ENCODE measurements around the gene CACNB2.

CACNB2 gene

DNA sequence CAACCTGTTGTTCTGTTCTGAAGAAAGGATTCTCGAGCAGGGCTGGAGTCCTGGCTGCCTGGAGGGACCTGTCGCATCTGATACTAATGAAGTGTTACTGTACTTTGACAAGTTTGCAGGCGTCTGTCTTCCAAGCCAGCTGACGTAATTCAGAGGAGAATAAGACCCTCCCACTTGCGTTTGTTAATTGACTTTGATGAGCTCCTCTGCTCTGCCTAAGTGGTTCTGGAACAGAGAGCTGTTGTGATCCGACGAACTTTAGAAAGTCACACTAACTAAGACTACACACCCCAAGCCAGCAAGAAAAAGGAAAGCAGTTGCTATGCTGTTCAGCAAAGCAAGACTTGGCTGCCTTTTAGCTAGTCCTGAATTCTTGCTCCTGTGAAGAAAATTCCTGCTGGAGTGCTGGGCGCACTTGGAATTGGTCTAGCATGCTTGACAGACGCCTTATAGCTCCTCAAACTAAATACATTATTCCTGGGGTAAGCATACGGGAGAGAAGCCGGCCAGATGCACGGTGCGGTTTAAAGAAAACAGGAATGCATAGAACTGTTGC is 200.3 kb downstream of the CACNB2 start:
- no peak for DNase-seq (ENCODE audit: low read depth in 2 of 2)

DNA sequence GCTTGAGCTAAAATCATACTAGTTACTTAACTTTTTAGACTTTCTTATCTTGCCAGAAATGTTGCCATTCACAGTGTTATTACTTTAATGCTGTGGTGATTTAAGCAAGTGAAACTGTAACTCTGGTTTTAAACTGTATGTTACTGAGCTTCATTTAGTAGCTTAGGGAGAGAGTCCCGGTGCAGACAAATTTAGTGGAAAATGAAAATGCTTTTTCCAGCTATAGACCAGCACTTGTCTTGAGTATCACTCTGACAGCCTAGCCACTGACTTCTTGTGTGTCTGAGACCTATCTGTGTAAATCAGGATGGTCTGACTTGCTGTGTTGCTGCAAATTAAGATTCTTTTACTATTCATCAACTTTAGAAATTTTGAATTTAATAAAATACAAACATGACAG is 200.8 kb downstream of the CACNB2 start:
- no peak for DNase-seq (ENCODE audit: low read depth in 2 of 2)

DNA sequence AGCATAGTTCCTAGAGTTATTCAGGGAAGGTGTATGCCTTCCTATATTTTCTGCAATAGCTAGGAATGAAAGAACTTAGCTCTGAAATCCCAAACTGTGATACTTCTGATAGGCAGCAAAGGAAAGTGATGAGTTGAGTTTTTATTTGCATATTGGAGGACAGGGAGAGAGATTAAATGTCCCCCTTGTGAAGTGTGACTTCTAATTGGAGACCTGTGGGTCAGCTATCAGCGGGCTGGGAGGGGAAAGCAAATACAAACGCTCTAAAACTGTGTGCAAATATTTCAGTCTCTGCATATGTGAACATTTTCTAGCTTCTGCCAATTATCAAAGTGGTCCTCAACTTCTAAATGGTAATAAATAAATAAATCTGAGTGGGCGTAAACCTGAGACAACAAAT is 203.3 kb downstream of the CACNB2 start:
- no peak for DNase-seq (ENCODE audit: low read depth in 2 of 2)

DNA sequence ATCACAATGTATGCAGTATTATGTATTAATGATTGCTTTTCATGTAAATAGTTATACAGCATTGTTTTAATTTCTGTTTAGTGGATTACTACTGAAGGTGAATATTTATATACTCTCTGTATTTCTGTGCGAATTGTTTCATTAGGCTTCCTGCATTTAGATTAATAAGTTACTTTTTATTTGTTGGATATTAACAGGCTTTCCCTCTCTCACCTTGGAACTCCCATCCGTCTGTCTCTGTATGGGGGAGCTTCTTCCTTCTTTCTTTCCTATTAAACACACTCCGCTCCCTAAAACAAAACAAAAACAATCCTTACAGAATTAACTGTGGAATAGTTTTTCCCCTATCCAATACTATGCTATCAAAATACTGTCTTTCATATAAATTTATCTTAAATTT is 205.1 kb downstream of the CACNB2 start:
- DNase-seq (ENCODE audit: low read depth in 2 of 2), result no peak

DNA sequence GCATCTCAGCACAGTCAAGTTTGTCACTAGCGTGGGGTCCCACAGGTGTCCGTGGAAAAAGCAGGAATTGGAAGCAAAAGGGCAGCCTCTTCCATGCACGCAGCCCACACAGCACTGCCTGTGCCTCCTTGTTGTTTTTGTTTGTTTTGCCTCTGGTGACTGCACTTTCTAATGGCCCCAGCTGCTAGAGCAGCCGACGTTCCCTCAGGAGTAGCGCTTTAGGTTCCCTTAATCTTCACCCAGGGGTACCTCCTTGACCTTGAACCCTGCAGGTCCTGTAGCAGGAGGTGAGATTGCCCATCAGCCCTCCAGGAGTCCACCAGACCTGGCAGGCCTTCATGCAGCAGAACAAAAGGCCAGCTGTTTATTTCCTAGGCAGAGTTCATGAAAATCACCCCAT is 210.1 kb downstream of the CACNB2 start:
- no peak for DNase-seq (ENCODE audit: low read depth in 2 of 2)

DNA sequence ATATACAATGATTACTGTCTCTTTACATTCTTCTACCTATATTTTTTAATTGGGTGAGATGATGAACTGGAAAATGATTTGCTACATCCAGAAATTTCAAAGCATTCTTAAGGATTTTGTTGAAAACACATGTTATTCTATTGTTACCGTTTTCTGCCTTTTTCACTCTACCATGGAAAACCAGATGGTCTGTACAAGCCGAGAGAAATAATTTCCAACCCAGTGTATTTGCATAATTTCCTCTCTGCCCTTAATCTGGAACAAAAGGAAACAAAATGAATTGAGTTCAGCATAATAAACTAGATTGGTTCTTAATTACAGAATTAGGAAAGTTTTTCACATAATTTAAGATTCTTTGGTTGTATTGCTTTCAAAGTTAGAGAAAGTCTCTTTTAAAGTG is 211.2 kb downstream of the CACNB2 start:
- DNase-seq (ENCODE audit: low read depth in 2 of 2), result no peak

DNA sequence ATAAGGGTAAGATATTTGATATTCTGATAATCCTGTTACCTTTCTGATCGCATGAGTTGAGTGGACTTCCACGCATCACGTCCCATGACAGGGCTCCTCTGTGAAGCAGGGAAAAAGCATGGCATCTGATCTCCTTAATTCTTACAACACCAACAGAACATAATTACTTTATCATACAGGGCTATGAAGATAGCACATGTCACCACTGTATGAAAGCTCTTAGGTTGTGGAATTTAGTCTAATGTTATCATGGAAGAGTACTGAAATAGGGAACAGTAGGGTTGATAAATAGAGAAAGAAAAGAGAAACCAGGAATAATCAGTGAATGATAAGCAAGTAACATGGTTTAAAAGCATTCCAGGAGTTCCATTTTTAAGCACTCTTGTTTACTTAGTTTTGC is 212.0 kb downstream of the CACNB2 start:
- no peak for DNase-seq (ENCODE audit: low read depth in 2 of 2)

DNA sequence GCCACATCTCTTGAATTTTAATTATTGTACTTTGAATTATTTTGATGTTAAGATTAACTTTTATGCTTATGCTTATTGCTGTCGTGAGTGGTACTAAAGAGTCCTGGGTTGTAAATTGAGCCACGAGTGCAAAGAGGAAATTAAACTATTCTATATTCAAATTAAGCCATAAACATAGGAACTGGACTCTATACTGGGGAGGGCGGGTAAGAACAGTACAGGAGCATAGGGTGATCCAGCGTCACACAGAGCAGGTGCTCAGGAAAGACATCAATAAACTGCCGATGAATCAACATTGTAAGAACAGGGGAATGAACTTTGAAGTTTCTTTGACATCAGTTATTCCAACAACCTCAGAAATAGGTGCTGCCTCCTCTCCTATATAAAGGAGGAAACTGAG is 219.6 kb downstream of the CACNB2 start:
- DNase-seq (ENCODE audit: low read depth in 2 of 2), result no peak

DNA sequence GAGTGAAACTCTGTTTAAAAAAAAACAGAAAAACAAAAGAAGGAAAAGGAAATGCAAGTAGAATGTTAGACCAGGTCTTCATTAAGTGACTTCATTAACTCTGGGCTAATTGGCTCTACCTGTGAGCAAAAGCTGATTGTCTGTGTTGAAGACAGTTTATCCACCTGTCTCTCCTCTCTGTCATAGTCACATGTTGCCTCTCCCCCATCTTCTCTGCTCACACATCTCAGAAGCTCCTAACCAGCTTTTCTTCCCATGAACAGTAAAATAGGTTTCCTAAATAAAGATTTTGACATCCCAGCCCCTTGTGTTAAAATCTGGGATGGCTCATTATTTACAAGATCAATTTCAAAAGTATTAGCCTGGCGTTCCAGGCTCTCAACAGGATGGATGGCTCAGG is 222.7 kb downstream of the CACNB2 start:
- DNase-seq (ENCODE audit: low read depth in 2 of 2), result no peak

DNA sequence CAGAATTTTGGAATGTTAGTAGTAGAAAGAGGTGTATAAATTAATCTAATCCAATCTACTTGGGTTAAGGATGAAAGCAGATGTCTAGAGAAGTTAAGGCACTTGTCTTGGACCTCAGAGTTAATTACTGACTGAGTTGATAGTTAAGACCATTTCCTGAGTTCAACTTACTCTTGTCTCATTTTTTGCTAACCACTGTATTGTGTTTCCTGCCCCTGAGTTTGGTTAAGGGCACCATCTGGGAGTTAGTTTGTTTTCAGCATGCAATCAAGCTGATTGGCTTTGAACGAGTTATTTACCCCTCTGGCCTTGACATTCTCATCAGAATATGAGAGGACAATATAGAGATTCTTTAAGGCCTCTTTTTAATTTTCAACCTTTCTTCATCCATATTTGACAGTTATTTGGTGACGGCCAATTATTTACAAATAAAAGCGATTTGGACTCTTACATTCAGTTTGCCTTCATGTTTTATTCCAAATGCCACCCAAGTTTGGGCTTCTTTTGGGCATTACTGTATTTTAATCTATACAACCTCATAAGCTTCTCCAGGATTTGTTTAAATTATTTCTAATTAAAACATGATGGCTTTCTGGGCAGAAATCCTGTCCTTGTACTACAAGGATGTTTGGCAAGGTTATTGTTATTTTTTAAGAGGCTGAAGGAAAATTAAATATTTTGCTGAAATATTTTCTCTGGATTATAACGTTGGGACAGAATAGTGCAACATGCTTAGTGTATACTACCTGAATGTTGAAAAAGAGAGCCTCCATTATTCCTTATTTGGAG is 225.0 kb downstream of the CACNB2 start:
- DNase-seq (ENCODE audit: low read depth in 2 of 2), result no peak

DNA sequence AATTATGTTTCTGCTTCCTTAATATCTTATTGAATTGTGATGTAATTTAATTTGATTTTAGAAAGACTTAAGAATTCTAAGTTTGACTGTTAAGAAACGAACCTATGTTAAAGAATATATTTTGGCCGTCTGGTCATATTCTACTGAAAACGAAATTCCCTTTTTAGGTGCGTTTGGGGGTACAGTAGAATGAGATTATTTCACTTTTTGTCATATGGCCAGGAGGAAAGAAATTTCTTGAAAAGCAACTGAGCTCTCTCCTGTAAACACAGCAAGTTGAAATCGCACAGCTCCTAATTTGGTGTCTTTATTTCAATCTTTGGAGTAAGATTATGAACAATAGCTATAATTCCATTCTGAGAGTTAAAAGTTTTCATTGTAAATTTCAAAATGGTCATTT is 227.6 kb downstream of the CACNB2 start:
- DNase-seq (ENCODE audit: low read depth in 2 of 2), result no peak

DNA sequence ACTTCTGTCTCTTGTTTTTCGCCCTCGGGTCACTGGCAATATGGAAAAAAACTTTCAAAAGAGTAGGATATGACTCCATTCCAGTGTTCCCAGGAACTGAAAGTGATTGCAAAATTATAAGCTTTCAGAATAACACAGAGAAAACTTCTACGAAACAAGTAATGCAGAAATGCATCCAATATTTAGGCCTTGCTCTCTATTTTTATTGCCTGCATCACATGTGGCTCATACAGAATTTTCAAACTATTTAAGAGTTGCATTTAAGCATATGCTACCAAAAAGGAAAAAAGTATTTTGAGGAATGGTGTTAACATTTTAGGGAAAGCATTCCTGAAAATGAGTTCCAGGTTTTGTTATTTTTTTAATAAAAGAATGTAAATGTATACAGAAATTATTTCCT is 228.0 kb downstream of the CACNB2 start:
- DNase-seq (ENCODE audit: low read depth in 2 of 2), result no peak

DNA sequence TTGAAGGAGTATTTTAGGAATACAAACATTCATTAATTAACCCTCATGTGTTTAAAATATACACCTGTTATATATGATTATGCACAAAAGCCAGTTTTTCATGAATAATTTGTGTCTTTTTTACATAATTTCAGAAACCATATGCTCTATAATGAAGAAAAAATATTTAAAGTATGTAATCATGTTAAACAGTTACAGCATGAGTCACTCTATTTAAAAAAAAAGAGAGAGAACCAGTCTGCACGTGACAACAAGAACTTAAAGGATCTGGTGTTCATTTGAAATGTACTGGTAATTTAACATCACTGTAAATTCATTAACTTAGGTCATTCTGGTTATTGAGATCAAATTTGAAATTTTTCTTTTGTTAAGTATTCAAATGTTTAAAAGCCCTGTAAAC is 228.5 kb downstream of the CACNB2 start:
- no peak for DNase-seq (ENCODE audit: low read depth in 2 of 2)

DNA sequence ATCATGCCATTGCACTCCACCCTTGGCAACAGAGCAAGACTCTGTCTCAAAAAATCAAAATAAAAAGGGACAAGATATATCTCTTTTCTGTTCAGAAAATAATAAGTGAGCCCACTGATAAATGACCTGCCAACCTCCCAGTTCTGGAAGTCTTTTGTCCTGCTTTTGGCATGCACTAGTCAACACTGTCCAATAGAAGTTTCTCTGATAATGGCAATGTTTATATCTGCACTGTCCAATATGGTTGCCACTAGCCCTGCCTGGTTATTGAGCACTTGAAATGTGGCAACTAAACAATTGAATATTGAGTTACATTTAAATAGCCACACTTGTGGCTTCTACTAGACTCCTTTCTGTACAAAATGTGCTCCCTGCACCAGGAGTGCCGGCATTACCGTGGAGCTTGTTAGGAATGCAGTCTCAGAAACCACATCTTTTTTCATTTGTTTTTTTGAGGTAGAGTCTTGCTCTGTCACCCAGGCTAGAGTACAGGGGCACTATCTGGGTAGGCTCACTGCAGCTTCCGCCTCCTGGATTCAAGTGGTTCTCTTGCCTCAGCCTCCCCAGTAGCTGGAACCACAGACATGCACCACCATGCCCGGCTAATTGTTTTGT is 229.7 kb downstream of the CACNB2 start:
- no peak for DNase-seq (ENCODE audit: low read depth in 2 of 2)

DNA sequence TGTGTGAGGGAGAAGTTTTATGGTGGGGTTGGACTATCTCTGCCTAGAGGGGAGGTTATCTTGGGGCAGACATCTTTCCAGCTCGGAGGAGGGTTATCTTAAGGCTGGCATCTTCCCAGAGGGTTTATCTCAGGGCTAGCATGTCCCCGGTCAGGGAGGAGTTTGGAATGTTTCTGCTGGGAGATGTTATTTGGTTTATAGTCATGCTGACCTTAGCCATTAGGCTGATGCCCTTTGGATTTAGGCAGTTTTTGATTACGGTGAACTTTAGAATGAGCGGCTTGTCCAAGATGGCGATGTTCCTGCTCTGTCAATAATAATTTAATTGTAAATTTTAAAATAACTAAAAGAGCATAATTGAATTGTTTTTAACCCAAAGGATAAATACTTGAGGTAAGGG is 236.4 kb downstream of the CACNB2 start:
- no peak for DNase-seq (ENCODE audit: low read depth in 2 of 2)

DNA sequence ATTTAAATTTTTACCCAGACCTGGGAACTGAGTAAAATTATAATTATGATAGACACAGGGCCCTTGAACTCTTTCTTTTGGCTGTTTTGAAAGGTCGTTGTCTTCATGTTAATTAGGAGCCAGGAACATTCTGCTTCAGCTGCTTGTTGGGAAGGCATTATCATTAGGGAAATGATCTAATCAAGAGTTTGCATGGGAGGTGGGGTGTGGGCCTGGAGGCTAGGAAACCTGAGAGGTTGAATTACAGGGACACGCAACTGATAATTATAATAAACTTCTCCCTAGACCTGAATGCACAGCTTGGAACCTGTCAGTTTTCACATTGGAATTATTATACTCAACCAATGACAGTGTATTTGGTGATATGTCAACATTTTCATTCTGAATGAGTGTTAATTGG is 237.7 kb downstream of the CACNB2 start:
- DNase-seq (ENCODE audit: low read depth in 2 of 2), result no peak

DNA sequence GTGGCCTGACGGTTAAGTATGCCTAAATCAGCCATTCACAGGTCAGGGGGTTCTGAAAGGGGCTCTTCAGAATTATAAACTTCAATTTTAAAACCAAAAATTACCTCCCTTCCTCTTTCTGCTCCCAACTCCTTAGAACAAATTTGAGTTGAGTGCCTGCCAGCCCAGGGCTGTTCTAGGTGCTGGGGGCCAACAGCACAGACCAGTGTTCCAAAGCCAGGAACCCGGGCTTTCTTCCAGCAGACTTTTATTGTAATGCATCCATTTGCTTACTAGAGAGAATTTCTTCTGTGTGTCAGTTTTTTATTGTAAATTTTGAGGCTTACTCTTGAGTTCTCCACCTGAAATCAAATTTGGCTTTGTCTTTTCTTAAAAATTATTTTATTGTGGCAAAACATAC is 238.5 kb downstream of the CACNB2 start:
- no peak for DNase-seq (ENCODE audit: low read depth in 2 of 2)

DNA sequence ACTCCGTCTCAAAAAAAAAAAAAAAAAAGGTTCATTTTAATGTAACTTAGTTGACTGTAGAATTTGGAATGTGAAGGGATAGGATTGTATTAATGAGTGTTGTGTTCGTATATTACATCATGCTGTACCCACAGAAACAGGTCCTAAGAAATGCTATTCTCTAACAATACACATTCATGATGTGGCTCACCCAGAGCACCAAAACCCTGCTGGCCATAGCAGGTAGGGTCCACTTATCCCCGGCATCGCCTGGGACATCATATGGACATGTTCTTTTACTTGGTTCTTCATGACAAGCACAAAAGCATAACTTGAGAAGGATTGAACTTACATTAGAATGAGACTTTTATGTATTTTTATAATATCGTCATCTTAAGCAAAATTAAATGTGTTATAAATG is 241.5 kb downstream of the CACNB2 start:
- DNase-seq (ENCODE audit: low read depth in 2 of 2), result no peak

DNA sequence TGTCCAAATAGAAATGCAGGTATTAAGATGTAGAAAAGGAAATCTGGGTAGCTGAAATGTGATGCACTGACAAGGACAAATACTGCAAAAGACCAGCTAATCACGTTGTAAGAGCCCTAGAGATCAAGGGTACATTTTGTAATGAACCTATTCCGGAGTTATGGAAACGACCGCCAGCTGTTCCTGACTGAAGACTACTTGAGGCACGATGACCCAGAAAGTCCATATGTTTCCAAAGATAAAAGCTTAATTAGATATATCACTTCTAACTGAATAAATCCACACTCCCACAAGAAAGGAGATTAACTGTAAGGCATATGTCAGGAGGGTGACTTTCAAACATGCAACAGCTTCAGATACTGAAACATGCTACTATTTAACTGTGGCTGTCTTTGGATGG is 257.7 kb downstream of the CACNB2 start:
- no peak for DNase-seq (ENCODE audit: low read depth in 2 of 2)

DNA sequence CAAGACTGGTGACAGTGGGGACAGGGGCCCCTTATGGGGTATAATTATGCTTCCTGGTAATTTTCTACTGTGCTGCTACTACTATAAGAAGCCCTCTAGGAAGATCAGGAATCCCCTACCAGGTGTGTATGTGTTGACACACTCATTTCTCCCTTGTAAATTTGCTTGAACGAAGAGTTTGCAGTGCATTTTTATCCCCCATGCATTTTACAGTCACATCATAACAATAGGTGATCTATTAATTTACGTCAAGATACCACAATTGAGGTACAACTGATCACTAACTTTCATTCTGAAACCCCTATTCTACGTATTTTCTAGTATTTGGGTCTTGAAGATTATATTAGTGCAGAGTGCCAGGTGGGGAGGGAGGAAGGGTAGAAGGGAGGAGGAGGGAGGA is 258.9 kb downstream of the CACNB2 start:
- DNase-seq (ENCODE audit: low read depth in 2 of 2), result no peak

DNA sequence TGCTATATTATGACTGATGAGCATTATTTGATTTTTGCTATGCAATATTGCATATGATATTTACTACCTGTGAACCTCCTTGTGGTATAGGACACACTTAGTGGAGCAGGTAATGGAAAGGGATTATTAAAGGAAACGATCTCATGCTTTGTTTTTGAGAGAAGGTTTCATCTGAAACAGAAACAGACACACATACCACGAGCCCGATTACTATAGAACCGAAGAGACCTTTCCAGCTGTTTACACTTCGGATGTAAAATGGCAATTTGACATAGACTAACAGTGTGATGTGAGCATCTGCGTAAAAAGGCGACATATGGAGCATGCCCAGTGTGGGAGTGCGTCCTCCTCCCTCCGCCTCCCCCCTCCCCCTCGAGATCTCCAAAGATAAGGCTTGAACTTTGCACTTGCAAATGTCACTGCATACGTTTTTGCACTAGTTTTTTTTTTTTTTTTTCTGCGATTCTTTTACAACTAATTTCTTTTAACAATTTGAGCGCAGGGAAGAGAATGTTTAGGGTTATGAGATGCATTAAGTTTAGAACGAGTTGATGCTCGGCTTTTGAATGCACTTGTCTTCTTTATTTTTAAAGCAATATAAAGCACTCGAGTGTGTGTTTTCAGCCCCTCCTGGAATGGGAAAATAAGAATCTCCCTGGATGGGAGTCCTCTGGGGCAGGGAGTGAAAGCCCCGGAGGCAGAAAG is 260.1 kb downstream of the CACNB2 start:
- DNase-seq (ENCODE audit: low read depth in 2 of 2), result no peak

DNA sequence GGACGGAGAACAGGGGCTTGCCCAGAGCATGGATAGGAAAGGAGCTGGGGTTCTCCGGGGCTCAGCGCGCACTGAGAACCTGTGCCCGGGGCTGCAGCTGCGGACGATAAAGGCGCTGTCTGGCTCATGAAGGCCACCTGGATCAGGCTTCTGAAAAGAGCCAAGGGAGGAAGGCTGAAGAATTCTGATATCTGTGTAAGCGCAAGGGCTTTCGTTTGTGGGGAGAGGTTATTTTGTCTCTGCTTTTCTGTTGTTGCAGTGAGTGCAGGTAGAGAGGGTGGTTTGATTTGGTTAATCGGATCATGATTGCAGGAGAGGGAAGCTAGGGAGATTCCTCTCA is 260.7 kb downstream of the CACNB2 start:
- no peak for DNase-seq (ENCODE audit: low read depth in 2 of 2)
